HG03045 (cell line): ENCODE data around the gene MAPK11.
A peak's percentile ranks its signal among the peaks of the same experiment; 100 is the strongest.

Source experiments
- ATAC-seq: cut with Tn5 transposase; IDR thresholded peaks from one replicate; pipeline ENCODE4 v1.9.1; 2021; ENCODE audit warnings: mild to moderate bottlenecking, moderate library complexity; ENCODE audit not compliant: unreplicated experiment

MAPK11 gene

DNA sequence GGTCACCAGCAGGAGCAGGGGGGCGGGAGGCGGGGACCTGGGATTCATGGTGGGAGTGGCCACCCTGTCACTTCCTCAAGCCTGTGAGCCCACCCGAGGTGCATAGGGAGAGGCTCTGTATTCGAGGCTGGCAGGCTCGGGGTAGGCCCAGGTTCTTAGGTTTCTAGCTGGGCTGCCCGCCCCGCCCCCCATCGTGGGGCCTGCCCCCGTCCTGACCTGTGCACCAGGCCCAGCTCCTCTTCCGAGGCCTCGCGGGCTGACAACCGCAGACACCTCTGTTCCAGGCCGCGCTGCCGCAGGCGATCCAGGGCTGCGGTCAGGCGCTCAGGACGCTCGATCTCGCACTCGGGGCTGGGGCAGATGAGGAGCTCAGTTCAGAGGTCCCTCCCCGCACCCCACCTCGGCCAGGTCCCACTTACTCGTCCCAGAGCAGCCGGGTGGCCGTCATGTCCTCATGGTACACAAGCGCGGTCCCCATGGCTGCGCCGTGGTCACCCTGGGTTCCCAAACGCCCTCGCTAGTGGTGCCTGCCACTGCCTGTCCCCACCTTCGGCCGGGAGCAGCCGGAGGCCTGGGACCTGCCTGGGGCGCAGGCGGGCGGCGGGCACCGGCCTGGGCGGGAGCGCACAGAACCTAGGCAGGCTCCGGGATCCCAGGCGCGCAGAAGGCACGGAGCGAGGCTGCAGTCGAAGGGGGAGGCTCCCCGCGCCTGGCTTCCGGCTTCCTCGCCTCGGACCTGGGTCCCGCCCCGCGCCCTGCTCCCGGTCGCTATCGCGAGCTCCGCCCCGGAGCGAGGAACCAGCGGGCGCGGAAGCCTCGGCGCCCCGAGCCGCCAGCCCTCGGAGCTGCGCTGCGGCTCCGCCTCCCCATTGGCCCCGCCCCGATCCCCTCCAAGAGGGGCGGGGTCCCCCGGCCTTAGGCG is 19.4 kb downstream of the MAPK11 start, which contains the start of gene HDAC10:
Gene HDAC10, minus strand, starts transcription at position 711 of the 922 bp plus-strand sequence. Its CDS starts 233 bp downstream, at position 478.
- ATAC-seq: peak; percentile 55

DNA sequence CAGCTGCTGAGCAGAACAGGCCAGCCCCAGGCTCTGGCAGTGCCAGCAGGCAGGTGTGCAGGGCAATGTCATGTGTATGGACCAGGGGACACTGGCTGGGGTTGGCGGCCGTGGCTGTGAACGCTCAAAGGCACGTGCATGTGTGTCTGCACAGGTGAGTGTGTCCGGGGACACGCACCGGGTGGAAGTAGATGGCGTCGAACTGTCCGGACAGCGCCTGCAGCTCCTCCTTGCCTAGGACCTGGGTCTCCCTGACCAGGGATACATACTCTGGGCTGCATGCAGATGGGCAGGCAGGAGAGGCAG is 20.0 kb downstream of the MAPK11 start:
- ATAC-seq: no peak

DNA sequence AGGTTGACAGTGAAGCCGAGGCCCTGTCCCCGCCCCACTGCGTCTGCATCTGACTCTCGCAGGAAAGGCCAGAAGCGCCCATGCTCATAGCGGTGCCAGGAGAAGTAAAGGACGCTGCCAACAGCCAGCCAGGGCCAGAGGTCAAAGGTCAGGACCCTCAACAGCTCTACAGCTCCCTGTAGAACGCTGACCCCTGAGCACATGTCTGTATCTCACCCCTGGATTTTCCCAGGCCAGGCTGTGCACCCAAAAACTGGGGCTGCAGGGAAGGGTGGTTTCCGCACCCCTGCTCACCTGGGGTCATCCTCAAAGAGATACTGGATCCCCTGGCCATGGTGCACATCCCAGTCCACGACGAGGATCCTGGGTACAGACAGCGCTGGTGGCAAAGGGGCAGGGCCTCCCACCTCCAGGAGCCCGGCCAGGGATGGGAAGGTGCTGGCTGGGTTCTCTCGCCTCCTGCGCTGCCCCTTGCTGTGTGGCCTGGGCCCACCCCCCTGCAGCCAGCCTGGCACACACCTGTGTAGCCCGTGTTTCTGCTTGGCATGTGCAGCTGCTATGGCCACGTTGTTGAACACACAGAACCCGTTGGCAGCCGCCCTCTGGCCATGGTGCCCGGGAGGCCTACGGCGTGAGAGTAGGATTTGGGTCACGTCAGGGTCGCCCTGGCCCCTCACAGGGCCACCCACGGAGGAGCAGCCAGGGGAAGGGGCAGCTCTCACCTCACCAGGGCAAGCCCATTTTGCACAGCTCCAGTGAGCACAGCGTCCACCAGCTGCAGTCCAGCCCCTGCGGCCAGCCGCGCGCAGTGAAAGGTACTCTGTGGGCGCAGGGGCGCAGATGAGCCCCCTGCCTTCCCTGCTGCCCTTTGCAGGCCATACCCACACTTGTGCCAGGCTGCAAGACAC is 20.6 kb downstream of the MAPK11 start:
- ATAC-seq: no peak

DNA sequence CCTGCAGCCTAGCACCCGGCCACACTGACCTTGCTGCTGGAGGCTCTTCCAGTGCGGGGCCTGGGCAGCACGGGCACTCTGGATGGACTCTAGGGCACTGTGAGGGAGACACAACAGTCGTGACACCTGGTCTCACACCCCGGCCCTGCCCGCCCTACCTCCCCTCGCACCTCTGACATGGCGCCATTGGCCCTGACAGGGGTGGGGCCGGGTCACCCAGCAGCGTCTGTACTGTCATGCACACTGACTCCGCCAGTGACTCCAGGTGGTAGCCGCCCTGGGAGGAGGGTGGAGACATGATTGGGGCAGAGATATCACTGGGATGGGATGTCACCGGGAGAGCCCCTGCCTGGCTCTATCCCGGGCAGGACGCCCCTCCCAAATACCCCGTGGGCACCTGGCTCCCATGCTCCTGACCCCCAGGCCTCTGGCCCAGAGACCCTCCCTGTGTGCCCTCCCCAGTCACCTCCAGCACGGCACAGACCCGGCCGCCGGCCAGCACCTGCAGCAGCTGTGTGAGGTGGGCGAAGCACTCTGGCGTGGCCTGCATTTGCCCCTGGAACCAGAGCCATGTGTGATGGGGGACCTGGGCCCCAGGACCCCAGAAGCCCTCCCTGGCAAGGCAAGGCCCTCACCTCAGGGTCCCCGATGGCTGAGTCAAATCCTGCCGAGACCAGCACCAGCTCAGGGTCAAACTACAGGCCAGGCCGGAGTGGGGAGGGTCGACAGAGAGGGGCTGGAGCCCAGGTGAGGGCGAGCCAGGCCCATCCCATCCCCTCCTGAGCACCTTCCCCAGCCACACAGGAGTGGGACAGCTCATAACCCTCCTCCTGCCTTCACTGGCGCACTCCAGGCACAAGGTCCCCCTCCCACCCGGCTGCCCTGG is 21.7 kb downstream of the MAPK11 start:
- no peak for ATAC-seq

DNA sequence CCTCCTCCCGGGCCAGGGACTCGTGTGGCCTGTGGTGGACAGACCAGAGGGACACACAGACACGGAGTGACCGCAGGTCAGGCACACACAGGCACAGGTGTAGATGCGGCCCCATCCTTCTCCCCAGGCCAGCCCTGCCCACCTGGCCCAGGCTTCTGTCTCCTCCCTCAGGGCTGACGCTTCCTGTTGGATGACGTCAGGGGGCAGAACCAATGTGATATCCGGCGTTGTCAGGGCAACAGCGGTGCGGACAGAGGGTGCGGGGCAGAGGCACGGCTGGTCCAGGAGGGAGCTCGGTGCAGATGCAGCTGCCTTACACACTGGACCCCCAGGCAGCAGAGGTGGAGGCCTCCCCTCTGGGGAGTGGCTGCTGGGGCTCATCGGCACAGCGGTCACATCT is 22.4 kb downstream of the MAPK11 start:
- no peak for ATAC-seq

DNA sequence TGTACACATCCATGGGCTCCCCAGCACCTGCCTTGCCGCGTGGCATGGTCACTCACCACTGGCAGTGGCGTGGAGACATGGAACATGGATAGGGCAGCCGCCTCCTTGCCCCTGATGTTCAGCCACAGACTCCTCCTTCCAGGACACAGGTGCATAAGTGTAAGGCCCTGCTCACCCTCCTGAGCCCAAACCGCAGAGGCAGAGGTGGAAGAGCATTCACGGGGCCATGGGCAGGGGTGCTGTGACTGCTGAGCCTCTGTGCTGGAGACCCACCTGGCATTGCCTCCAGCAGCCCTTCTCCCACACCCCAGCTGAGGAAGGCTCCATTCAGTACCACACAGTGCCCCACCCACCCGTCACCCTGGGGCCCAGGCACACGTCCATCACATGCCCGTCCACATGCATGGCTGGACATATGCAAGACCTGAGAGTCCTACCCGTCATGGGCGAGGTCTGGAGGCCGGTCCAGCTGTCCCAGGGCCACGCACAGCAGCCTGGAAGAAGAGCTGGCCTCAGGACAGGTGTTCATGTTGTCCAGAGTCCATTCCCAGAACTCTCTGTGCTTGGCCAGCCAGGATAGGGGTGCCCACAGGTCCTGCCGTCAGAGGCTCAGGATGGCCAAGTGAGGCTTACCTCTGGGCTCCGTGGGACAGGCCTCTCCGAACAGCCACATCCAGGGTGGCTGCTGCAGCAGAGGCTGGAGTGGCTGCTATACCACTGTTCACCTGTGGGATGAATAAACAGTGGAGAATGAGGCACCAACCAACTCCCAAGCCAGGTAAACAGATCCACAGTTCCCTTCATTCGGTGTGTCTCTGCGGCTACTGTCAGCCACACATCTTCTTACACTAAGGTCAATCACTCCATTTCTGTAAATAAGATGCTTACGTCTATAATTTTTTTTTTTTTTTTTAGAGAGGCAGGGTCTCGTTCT is 23.7 kb downstream of the MAPK11 start:
- no peak for ATAC-seq

DNA sequence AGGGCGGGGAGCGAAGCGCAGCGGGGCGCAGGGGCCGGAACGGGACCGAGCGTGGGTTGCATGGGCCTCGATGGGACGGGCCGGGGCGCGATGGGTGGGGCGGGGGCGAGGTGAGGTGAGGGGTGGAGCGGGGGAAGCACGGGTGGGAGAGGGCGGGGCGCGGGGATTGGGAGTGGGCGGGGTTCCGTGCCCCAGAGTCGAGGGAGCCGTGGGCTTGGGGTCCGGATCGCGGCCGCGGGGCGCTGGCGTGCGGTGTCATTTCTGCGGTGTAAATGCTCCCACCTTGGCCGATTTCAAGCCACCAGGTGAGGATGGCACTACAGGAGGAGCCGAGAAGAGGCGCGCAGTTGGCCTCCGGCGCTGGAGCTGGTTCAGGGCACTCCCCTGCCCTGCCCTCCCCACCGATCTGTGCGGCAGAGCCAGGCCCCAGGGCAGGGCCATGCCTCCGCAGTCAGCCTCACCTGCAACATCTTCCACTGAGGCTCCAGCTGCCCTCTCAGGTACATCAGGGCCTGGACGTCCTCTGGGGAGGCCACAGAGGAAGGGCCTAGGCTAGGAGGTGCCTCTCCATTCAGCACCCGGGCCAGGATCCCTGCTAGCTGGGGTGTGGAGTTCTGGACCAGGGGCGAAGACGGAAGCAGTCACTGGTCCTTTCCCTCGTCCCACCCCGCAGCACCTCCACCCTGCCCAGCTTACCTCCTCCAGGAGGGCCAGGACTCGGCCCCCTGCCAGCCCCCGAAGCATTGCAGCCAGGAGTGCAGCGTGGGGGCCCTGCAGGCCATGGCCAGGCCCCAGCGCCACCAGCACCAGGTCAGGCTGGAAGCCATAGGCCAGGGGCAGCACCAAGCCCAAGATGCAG is 24.7 kb downstream of the MAPK11 start:
- no peak for ATAC-seq

DNA sequence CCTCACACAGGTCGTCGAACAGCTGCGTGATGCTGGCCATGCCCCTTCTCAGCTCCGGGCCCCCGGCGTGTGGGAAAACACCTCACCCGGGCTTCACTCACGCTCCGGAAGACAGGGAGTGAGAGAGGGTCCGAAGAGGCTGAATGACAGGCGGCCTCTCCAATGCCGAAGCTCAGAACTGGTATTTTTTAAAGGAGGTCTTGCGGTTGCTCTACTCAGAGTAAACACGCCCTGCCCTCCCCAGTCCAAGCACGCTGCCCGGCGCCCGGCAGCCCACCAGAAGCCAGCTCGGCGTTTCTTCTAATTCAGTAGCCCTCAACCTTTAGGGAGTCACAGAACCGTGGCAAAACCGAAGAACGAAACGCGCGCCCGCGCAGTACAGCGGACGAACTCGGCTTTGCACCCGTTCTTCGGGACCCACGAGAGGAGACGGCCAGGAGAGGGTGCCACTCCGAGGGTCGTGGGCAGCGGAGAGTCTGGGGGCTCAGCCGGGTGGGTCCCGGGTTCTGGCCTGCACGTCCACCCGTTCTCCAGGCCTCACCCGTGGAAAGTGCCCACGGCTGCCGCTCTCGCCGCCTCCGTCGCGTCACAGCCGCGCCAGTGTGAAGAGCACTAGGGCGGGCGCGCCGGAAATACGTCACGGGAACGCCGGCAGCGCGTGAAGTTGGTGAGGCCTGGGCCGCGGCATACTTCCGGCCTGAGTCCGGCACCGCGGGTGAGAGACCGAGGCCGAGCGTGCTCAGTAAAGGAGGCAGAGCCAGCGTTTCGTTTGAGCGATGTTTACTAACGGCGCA is 25.6 kb downstream of the MAPK11 start, which contains the start of gene TUBGCP6:
Gene TUBGCP6, minus strand, starts transcription at position 604 of the 794 bp plus-strand sequence. Its CDS starts 564 bp downstream, at position 40.
- peak; percentile 71 for ATAC-seq

DNA sequence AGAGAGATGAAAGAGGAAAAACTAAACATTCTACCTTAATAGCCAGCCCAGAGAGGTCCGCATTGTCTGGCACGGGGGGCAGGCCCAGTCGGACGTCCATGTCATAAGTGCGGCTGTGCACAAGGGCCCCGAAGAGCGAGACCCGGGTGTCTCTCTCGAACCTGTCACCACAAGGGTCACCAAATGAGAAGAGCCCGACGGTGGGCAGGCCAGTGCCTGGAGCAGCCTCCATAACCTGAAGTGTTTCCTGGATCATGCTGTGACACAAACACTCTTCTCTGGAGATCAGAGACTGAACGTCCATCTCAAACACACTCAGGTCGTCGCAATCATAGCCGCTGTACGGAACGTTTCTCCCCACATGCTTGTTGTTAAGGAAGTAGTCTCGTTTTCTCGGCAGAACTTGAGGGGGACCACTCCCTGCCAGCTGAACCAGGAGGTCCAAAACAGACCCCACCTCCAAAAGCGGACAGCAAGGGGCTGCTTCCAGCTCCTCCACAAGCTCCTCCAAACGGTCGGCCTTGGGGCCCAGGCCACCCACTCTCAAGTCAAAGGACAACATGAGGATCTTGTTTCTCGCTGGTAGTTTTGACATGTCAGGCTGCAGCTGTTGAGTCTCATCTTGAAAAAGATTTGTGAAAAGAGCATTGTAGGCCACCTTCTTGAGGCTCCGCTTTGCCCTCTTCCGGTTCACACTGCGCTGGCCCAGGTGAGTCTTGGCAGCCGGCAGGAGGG is 26.3 kb downstream of the MAPK11 start:
- no peak for ATAC-seq

DNA sequence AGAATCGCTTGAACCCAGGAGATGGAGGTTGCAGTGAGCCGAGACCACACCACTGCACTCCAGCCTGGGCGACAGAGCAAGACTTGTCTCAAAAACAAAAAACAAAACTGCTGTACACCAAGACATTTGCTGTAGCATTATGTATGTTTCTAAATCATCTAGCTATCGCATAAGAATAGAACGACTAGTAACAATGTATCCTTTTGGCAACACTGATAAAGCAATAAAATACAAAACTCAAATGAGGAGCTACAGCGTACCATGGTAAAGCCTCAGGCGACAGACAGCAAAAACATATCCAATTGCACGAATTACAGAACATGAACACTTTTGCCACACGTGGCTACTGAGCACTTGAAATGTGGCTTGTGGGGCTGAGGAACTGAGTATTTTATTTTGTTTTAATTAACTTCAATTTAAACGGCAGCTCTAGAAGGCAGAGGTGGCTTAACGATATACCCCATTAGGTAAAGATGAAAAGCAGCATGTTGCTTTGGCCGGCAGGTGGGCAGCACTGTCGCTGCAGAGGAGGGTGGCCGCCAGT is 27.7 kb downstream of the MAPK11 start:
- ATAC-seq: no peak

DNA sequence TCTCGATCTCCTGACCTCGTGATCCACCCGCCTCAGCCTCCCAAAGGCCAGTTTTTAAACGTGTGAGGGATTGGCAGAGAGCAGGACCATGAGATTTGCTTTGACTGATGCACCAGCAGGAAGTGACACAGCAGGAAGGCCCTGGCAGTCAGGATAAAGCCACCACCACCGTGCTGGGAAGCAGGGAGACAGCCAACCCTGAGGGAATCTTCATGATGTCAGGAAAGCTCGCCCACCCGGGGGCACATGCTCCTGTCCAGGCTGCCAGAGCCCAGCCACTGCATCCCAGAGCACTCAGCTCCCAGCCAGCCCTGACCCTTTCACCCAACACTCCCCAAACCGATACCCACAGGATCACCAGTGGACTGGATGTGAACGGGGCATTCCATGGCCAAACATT is 31.4 kb downstream of the MAPK11 start:
- ATAC-seq: no peak

DNA sequence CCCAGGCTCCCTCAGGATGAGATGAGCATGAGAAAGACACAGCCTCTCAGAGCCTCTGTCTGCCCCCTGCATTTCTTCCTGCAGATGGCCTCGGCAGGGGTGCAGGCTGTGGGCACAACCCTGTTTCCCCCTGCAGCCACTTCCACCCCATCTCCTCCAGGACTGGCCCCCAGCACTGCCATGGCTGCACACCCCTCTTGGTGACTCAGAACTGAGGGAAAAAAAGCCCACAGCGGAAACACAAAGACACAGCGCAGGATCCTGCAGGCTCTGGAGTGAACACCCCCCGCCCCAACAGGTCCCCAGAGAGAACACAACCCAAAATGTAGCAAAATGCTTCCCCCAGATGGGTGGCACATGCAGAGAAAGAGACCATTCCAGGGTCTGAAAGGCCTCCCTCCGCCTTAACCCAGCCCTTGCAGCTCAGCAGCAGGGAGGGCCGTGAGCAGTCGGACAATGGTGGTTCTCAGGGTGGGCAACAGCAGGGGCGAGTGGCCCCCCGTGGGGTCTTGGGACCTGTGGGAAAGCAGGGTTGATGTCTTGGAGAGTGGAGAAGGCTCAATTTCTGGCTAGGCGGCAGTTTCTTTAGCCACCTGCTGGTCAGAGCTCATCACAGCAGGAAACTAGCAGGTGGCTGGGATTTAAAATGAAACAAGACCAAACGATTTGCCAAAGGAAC is 33.3 kb downstream of the MAPK11 start:
- ATAC-seq: no peak

DNA sequence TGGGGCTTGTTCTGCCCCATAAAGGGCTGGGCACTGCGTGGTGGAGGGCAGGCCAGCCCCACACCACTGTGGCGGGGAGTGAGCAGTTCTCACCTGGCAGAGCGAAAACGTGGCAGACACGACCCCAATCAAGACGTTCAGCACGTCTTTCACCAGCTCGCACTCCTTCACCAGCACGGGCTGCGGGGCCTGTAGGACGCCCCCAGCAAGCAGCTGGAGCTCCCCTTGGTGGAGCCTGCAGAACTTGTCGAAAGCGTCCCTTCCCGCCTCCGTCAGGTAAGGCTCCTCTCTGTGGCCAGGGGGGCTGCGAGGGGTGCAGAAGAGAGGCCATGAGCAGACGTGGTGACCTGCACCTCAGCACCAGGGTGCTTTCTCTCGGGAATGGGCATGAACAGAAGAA is 37.0 kb downstream of the MAPK11 start:
- no peak for ATAC-seq

DNA sequence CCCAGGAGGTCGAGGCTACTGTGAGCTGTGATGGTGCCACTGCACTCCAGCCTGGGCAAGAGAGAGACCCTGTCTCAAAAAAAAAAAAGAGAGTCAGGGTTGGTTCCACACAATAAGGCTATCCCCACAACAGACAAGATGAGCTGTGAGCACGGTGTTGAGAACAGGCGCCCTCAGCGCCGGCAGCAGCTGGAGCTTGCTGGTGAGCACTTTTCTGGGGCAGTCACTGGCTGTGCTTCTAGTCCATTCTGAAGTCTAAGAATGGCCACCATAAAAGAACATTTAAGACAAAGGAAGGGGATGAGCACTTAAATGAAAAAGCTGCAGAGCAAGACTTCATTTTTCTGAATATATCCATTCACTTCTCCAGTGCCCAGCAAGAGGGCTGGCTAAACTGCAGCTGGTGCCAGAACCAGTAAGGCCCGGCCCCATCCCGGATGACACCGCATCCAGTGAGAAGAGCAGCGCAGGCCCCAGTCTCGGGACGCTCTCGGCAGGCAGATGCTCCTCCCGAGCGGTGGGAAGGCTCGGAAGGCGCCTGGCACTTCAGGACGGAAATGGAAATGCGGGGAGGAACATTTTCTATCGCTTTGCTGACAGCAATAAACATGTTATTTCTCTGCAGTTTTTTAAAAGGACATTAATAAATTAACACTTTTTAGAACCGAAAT is 37.6 kb downstream of the MAPK11 start:
- no peak for ATAC-seq

DNA sequence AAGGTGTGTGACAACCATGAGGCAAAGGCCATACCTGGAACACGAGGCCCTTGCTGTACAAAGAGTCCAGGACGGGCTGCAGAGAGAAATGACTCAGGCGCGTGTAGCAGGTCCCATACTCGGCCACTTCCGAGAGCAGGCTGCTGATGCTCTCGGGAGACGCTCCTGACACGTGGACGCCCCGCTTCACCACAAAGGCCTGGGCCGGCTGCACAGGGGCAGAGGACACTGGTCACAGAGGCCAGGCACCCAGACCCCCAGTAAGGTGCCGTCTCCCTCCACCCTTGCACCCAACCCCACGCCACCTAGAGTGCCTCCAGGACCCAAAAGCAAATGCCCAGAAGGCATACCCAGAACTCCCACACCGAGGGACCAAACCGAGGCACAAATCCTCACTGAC is 40.8 kb downstream of the MAPK11 start:
- no peak for ATAC-seq

DNA sequence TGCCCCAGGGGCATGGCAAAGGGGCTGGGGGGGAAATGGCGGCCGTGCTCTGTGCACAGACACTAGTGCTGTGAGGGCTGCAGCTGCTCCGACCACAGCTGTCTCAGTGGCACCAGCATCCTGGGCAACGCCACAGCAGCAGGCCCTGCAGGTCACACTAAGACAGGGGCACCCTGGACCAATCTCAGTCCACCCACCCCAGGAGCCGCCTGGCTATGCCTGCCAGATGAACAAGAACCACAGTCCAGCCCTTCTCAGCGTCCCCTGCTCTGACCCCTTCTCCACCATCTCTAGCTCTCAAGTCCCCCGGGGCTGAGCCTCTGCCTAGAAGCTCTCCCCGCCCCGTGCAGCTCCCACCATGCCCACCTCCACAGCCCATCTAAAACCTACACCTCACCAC is 41.8 kb downstream of the MAPK11 start:
- no peak for ATAC-seq
